Measurements from ENCODE around the gene EFEMP2. TPM values are rescaled to one million over a fixed set of nuclear protein-coding genes. Genes with fewer than 3 reads are reported as not detected.

Gene EFEMP2
- 10 to 100 TPM; 62.8 to 67.0 TPM for total RNA-seq
- polyA plus RNA-seq: 10 to 100 TPM; 34.2 to 44.8 TPM
- long read RNA-seq, donor 1, transcript EFEMP2-217 (12 exons, 1,813 nt): minor isoform, 14 of 111 reads
- long read RNA-seq, donor 1, transcript EFEMP2-201 (11 exons, 2,034 nt): major isoform, 56 of 111 reads
- long read RNA-seq, donor 1, partial matches to known transcripts: 39 of 111 reads
- long read RNA-seq, donor 1, other reads (novel, unspliced or antisense): 0 of 111 reads
- long read RNA-seq, donor 2, transcript EFEMP2-201 (11 exons, 2,034 nt): major isoform, 7 of 19 reads
- long read RNA-seq, donor 2, partial matches to known transcripts: 5 of 19 reads
- long read RNA-seq, donor 2, other reads (novel, unspliced or antisense): 0 of 19 reads
- long read RNA-seq, donor 3, transcript EFEMP2-201 (11 exons, 2,034 nt): major isoform, 22 of 41 reads
- long read RNA-seq, donor 3, transcript EFEMP2-212 (3 exons, 811 nt): minor isoform, 6 of 41 reads
- long read RNA-seq, donor 3, partial matches to known transcripts: 8 of 41 reads
- long read RNA-seq, donor 3, other reads (novel, unspliced or antisense): 0 of 41 reads
- long read RNA-seq, donor 4, transcript EFEMP2-212 (3 exons, 811 nt): minor isoform, 8 of 43 reads
- long read RNA-seq, donor 4, transcript EFEMP2-201 (11 exons, 2,034 nt): major isoform, 13 of 43 reads
- long read RNA-seq, donor 4, partial matches to known transcripts: 20 of 43 reads
- long read RNA-seq, donor 4, other reads (novel, unspliced or antisense): 0 of 43 reads
- long read RNA-seq, donor 5, transcript EFEMP2-217 (12 exons, 1,813 nt): minor isoform, 9 of 83 reads
- long read RNA-seq, donor 5, transcript EFEMP2-212 (3 exons, 811 nt): minor isoform, 5 of 83 reads
- long read RNA-seq, donor 5, transcript EFEMP2-201 (11 exons, 2,034 nt): major isoform, 46 of 83 reads
- long read RNA-seq, donor 5, partial matches to known transcripts: 22 of 83 reads
- long read RNA-seq, donor 5, other reads (novel, unspliced or antisense): 0 of 83 reads

GRCh38 chr11:65872586-65873317 is at the start of gene EFEMP2:
Gene EFEMP2, minus strand, starts transcription at chr11:65872800. Its CDS starts 446 bp downstream, at chr11:65872354.
- Histone ChIP-seq H3K27ac (ENCODE audit: low read depth in 1 of 2, low read length in 1 of 2) (peak within 1 kb of the TSS; percentile 67 to 89), H3K27me3 (ENCODE audit: control insufficient read depth in 3 of 3, insufficient read depth in 3 of 3, low read length in 2 of 3) (no peaks in the 10 kb centered on the region), H3K9me3 (ENCODE audit: control insufficient read depth in 4 of 4, insufficient read depth in 3 of 4, low read length in 3 of 4) (no peaks in the 10 kb centered on the region), H3K4me3 (peak within 1 kb of the TSS; percentile 51), H3K9ac (ENCODE audit: insufficient read depth in 1 of 2, low read length in 2 of 2) (peak within 1 kb of the TSS; percentile 61 to 74), H3K4me1 (ENCODE audit: control insufficient read depth in 5 of 5, insufficient read depth in 5 of 5, low read length in 5 of 5) (peaks cover 0 to 27% (median 9%) of the 10 kb centered on the region in 5 donors), H3K36me3 (ENCODE audit: control insufficient read depth in 4 of 4, insufficient read depth in 4 of 4, low read length in 4 of 4) (peaks cover 0 to 33% (median 10%) of the 10 kb centered on the region in 4 donors)
- WGBS, 2 donors: 2 to 3% methylated on average over 36 to 69 of the region's 69 CpGs
- ATAC-seq (ENCODE audit: insufficient read depth, low FRiP score) (no peak), DNase-seq (peak; percentile 82 to 92 (median 89))
- TF ChIP-seq, protein P1, sequence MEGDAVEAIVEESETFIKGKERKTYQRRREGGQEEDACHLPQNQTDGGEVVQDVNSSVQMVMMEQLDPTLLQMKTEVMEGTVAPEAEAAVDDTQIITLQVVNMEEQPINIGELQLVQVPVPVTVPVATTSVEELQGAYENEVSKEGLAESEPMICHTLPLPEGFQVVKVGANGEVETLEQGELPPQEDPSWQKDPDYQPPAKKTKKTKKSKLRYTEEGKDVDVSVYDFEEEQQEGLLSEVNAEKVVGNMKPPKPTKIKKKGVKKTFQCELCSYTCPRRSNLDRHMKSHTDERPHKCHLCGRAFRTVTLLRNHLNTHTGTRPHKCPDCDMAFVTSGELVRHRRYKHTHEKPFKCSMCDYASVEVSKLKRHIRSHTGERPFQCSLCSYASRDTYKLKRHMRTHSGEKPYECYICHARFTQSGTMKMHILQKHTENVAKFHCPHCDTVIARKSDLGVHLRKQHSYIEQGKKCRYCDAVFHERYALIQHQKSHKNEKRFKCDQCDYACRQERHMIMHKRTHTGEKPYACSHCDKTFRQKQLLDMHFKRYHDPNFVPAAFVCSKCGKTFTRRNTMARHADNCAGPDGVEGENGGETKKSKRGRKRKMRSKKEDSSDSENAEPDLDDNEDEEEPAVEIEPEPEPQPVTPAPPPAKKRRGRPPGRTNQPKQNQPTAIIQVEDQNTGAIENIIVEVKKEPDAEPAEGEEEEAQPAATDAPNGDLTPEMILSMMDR (IDR thresholded peaks at IDR 0.05; ENCODE audit: control extremely low read depth, extremely low read depth): no peak

GRCh38 chr11:65921876-65922275 is 49.3 kb upstream of the EFEMP2 start:
- Histone ChIP-seq H3K27me3 (ENCODE audit: control insufficient read depth in 3 of 3, insufficient read depth in 3 of 3, low read length in 2 of 3) (no peaks in the 10 kb centered on the region), H3K27ac (ENCODE audit: low read depth in 1 of 2, low read length in 1 of 2) (no peak overlapping the region), H3K4me1 (ENCODE audit: control insufficient read depth in 5 of 5, insufficient read depth in 5 of 5, low read length in 5 of 5) (peaks cover 9 to 25% (median 16%) of the 10 kb centered on the region in 5 donors), H3K36me3 (ENCODE audit: control insufficient read depth in 4 of 4, insufficient read depth in 4 of 4, low read length in 4 of 4) (peaks cover 0 to 32% (median 14%) of the 10 kb centered on the region in 4 donors), H3K4me3 (no peak overlapping the region), H3K9me3 (ENCODE audit: control insufficient read depth in 4 of 4, insufficient read depth in 3 of 4, low read length in 3 of 4) (no peaks in the 10 kb centered on the region), H3K9ac (ENCODE audit: insufficient read depth in 1 of 2, low read length in 2 of 2) (no peak overlapping the region)
- 94 to 97% methylated on average over 10 of the region's 10 CpGs for WGBS, 2 donors
- no peak for ATAC-seq (ENCODE audit: insufficient read depth, low FRiP score)
- no peak for DNase-seq
- TF ChIP-seq, protein P1 (IDR thresholded peaks at IDR 0.05; ENCODE audit: control extremely low read depth, extremely low read depth): no peak

DNA sequence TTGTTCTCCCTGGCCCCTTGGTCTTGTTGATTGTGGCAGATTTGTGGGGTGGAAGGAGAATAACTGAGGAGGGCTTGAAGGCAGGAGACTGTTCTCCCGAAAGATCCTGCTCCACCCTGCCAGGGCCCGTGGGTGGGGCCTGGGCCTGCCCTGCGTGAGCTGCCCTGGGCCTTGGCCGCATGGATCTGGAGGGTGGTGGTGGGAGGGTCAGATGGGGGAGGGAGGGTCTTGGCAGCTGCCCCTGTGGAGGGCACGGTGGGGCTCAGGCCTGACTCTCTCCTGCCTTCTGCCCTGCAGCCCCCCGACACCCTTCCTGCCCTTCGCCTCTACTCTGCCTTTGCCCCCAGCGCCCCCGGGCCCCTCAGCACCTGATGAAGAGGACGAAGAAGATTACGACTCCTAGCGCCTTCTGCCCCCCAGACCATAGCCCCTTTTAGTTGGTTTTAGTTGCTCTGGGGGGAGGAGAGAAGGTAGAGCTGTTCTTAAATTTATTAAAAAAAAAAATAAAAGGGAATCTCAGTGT is 48.5 kb upstream of the EFEMP2 start:
- ATAC-seq (ENCODE audit: insufficient read depth, low FRiP score) (no peak), DNase-seq (no peak)
- no peak overlapping the region for H3K9ac ChIP-seq (ENCODE audit: insufficient read depth in 1 of 2, low read length in 2 of 2)
- no peak overlapping the region for H3K4me3 ChIP-seq
- TF ChIP-seq, protein P1 (IDR thresholded peaks at IDR 0.05; ENCODE audit: control extremely low read depth, extremely low read depth): no peak
- 89 to 95% methylated on average over 12 of the region's 12 CpGs for WGBS, 2 donors
- H3K4me1 ChIP-seq (ENCODE audit: control insufficient read depth in 5 of 5, insufficient read depth in 5 of 5, low read length in 5 of 5): peaks cover 9 to 27% (median 18%) of the 10 kb centered on the region in 5 donors
- H3K36me3 ChIP-seq (ENCODE audit: control insufficient read depth in 4 of 4, insufficient read depth in 4 of 4, low read length in 4 of 4): peaks cover 0 to 34% (median 14%) of the 10 kb centered on the region in 4 donors
- no peaks in the 10 kb centered on the region for H3K27me3 ChIP-seq (ENCODE audit: control insufficient read depth in 3 of 3, insufficient read depth in 3 of 3, low read length in 2 of 3)
- H3K9me3 ChIP-seq (ENCODE audit: control insufficient read depth in 4 of 4, insufficient read depth in 3 of 4, low read length in 3 of 4): no peaks in the 10 kb centered on the region
- no peak overlapping the region for H3K27ac ChIP-seq (ENCODE audit: low read depth in 1 of 2, low read length in 1 of 2)
